Measurements from ENCODE around the gene ZNF184. TPM values are rescaled to one million over a fixed set of nuclear protein-coding genes. Genes with fewer than 3 reads are reported as not detected.

Gene ZNF184
- total and polyA plus RNA-seq, 2 donors (not counting 1 experiment from before 2014, with no cell fraction given), result 5.2 to 9.4 TPM

GRCh38 chr6:27512525-27512924 is 39.6 kb upstream of the ZNF184 start:
- Histone ChIP-seq H3K4me2 (ENCODE audit: extremely low read depth, insufficient read depth, low read length) (no peak overlapping the region), H3K79me2 (ENCODE audit: control insufficient read depth, insufficient read depth, low read length) (no peaks in the 10 kb centered on the region), H3K27me3 (ENCODE audit: control insufficient read depth, insufficient read depth, low read length) (no peaks in the 10 kb centered on the region), H3K9ac (ENCODE audit: insufficient read depth, low read length) (no peak overlapping the region), H3K9me3 (ENCODE audit: control insufficient read depth, insufficient read depth, low read depth, low read length) (no peaks in the 10 kb centered on the region), H2AFZ (ENCODE audit: low read length) (no peak overlapping the region), H3K4me1 (ENCODE audit: control insufficient read depth, extremely low read depth, insufficient read depth, low read length) (no peaks in the 10 kb centered on the region), H3K36me3 (ENCODE audit: control insufficient read depth, insufficient read depth, low read length) (no peaks in the 10 kb centered on the region), H4K20me1 (ENCODE audit: control insufficient read depth, extremely low read depth, insufficient read depth, low read length) (no peaks in the 10 kb centered on the region), H3K4me3 (replicated peaks in 1 of 4; ENCODE audit: control extremely low read depth in 1 of 4, insufficient read depth in 1 of 4, low read depth in 3 of 4, low read length in 4 of 4) (no peak overlapping the region), H3K27ac (ENCODE audit: insufficient read depth, low read length) (no peak overlapping the region)
- TF ChIP-seq, protein P1, sequence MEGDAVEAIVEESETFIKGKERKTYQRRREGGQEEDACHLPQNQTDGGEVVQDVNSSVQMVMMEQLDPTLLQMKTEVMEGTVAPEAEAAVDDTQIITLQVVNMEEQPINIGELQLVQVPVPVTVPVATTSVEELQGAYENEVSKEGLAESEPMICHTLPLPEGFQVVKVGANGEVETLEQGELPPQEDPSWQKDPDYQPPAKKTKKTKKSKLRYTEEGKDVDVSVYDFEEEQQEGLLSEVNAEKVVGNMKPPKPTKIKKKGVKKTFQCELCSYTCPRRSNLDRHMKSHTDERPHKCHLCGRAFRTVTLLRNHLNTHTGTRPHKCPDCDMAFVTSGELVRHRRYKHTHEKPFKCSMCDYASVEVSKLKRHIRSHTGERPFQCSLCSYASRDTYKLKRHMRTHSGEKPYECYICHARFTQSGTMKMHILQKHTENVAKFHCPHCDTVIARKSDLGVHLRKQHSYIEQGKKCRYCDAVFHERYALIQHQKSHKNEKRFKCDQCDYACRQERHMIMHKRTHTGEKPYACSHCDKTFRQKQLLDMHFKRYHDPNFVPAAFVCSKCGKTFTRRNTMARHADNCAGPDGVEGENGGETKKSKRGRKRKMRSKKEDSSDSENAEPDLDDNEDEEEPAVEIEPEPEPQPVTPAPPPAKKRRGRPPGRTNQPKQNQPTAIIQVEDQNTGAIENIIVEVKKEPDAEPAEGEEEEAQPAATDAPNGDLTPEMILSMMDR (conservative IDR thresholded peaks at IDR 0.05 in 1 of 2, IDR thresholded peaks at IDR 0.05 in 1 of 2; ENCODE audit: low read depth in 1 of 2, low read length in 2 of 2), result no peak
- no peak for TF ChIP-seq EZH2 (IDR thresholded peaks at IDR 0.05; ENCODE audit: low read length, missing control alignments)
- no peak for DNase-seq (ENCODE audit: low read depth in 2 of 2)

GRCh38 chr6:27507041-27507956 is 34.4 kb upstream of the ZNF184 start:
- no peak overlapping the region for H3K4me3 ChIP-seq (replicated peaks in 1 of 4; ENCODE audit: control extremely low read depth in 1 of 4, insufficient read depth in 1 of 4, low read depth in 3 of 4, low read length in 4 of 4)
- no peak overlapping the region for H3K4me2 ChIP-seq (ENCODE audit: extremely low read depth, insufficient read depth, low read length)
- H3K79me2 ChIP-seq (ENCODE audit: control insufficient read depth, insufficient read depth, low read length), result no peaks in the 10 kb centered on the region
- no peaks in the 10 kb centered on the region for H3K36me3 ChIP-seq (ENCODE audit: control insufficient read depth, insufficient read depth, low read length)
- TF ChIP-seq, protein P1 (conservative IDR thresholded peaks at IDR 0.05 in 1 of 2, IDR thresholded peaks at IDR 0.05 in 1 of 2; ENCODE audit: low read depth in 1 of 2, low read length in 2 of 2), result no peak
- no peak for TF ChIP-seq EZH2 (IDR thresholded peaks at IDR 0.05; ENCODE audit: low read length, missing control alignments)
- DNase-seq (ENCODE audit: low read depth in 2 of 2), result no peak
- no peaks in the 10 kb centered on the region for H4K20me1 ChIP-seq (ENCODE audit: control insufficient read depth, extremely low read depth, insufficient read depth, low read length)
- no peak overlapping the region for H3K9ac ChIP-seq (ENCODE audit: insufficient read depth, low read length)
- H3K4me1 ChIP-seq (ENCODE audit: control insufficient read depth, extremely low read depth, insufficient read depth, low read length), result no peaks in the 10 kb centered on the region
- no peaks in the 10 kb centered on the region for H3K27me3 ChIP-seq (ENCODE audit: control insufficient read depth, insufficient read depth, low read length)
- H3K27ac ChIP-seq (ENCODE audit: insufficient read depth, low read length), result no peak overlapping the region
- no peaks in the 10 kb centered on the region for H3K9me3 ChIP-seq (ENCODE audit: control insufficient read depth, insufficient read depth, low read depth, low read length)
- H2AFZ ChIP-seq (ENCODE audit: low read length), result no peak overlapping the region

DNA sequence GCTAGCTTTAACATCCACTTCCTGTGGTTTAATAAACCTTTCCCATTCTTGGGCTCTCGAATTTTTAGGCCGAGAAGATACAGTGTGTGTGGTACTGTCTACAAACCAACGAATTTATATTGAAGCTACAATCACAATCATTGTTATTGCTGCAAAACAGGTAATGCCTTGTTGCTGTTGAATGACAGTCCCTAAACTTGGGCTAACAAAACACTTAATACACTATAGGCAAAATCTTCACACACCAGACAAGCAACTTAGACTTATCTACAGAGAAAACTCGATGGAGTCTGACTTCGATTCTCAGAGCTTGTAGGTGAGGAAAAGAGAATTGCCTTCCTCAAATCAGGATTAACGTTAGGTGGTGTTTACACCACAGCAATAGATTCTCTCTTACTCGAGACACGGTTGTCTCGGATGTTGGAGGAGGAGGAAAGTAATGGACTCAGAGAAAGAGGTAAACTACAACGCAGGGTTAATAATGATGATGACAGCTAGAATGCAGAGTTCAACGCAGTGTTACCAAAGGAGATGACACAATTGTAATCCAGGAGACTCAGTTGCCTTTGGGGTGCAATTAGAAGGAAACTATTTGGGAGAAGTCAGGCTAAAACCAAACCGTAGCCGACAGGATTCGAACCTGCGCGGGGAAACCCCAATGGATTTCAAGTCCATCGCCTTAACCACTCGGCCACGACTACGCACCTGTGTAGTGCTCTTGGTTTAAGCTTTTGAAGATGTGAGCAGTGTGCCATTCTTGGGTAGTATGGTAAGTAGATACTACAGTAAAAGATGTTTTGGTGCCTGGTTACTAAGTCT is 32.5 kb upstream of the ZNF184 start:
- Histone ChIP-seq H3K4me1 (ENCODE audit: control insufficient read depth, extremely low read depth, insufficient read depth, low read length) (no peaks in the 10 kb centered on the region), H2AFZ (ENCODE audit: low read length) (no peak overlapping the region), H3K4me3 (replicated peaks in 1 of 4; ENCODE audit: control extremely low read depth in 1 of 4, insufficient read depth in 1 of 4, low read depth in 3 of 4, low read length in 4 of 4) (no peak overlapping the region), H3K9me3 (ENCODE audit: control insufficient read depth, insufficient read depth, low read depth, low read length) (no peaks in the 10 kb centered on the region), H3K79me2 (ENCODE audit: control insufficient read depth, insufficient read depth, low read length) (no peaks in the 10 kb centered on the region), H3K9ac (ENCODE audit: insufficient read depth, low read length) (no peak overlapping the region), H3K4me2 (ENCODE audit: extremely low read depth, insufficient read depth, low read length) (no peak overlapping the region), H3K27me3 (ENCODE audit: control insufficient read depth, insufficient read depth, low read length) (no peaks in the 10 kb centered on the region), H3K27ac (ENCODE audit: insufficient read depth, low read length) (no peak overlapping the region), H4K20me1 (ENCODE audit: control insufficient read depth, extremely low read depth, insufficient read depth, low read length) (no peaks in the 10 kb centered on the region), H3K36me3 (ENCODE audit: control insufficient read depth, insufficient read depth, low read length) (no peaks in the 10 kb centered on the region)
- DNase-seq (ENCODE audit: low read depth in 2 of 2), result peak; percentile 32 to 75
- no peak for TF ChIP-seq EZH2 (IDR thresholded peaks at IDR 0.05; ENCODE audit: low read length, missing control alignments)
- TF ChIP-seq, protein P1 (conservative IDR thresholded peaks at IDR 0.05 in 1 of 2, IDR thresholded peaks at IDR 0.05 in 1 of 2; ENCODE audit: low read depth in 1 of 2, low read length in 2 of 2), result no peak
